GM18873 (cell line): ENCODE measurements around the gene SRGAP2.
A peak's percentile ranks its signal among the peaks of the same experiment; 100 is the strongest.
"Not testable (repeated sequence)": the region's sequence is repeated elsewhere in the genome, so short reads cannot be mapped to it uniquely, and the experiment has no call there.

Experiments
- ATAC-seq: cut with Tn5 transposase; IDR thresholded peaks from one replicate; pipeline ENCODE4 v1.9.1; 2021; ENCODE audit warnings: mild to moderate bottlenecking, moderate library complexity, moderate number of reproducible peaks; ENCODE audit not compliant: unreplicated experiment, low FRiP score

The SRGAP2 gene

GRCh38 chr1:206204871-206205270, 1.5 kb downstream of the SRGAP2 start:
- ATAC-seq = not testable (repeated sequence)

DNA sequence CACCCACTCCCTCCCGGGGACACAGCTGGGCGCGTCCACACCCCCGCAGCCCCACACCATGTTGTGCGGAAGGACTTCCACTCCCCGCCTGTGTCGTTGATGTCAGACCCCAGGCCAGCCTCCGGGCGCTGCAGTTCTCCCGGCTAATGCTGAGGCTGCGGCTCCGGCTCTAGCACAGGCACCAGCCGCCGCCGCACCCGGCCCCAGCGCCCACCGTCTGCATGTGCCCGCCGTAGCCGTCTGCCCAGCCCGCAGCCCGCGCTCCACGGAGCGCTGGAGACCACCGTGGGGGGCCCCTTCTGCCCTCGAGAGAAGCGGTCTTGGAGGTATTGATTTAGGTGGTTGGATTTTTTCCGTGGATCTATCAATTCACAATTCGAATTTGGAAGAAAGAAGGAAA, 2.2 kb downstream of the SRGAP2 start:
- ATAC-seq = not testable (repeated sequence)

GRCh38 chr1:206210802-206211201, 7.5 kb downstream of the SRGAP2 start:
- not testable (repeated sequence) for ATAC-seq

GRCh38 chr1:206215600-206216392, 12.5 kb downstream of the SRGAP2 start:
- not testable (repeated sequence) for ATAC-seq

DNA sequence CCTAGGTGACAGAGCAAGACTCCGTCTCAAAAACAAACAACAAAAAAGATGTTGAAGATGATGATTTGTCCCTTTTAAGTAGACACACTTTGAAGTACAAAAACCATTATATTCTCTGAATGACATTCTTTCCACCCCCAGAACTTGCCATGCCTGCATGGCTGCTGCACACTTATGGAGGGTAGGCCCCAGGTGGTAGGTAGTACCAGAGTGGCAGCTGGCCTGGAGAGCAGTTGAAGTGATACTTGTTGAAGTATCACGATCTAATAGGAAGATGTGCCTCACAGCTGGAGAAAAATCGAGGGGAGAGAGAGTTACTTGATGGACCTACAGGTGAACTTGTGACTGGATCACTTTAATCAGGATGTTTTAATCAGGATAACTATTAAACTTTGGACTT, 14.9 kb downstream of the SRGAP2 start:
- not testable (repeated sequence) for ATAC-seq

DNA sequence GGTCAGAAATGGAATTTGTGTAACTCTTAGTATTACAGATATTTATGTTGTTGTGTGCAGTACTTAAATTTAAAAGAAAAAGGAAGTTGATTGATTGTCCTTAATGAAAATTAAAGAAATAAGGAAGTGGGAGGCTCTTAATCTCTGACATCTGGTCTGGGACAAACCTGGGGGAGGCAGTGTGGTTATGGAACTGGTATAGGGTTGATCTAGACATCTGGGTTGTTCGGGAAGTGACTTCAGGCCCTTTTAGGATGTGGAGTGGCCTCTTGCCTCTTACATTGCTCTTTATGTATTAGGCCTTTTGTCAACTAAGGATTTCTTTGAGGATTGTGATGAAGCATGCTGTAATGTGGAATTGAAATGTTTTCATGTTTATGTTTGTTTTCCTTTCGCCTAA, 15.4 kb downstream of the SRGAP2 start:
- ATAC-seq = not testable (repeated sequence)

DNA sequence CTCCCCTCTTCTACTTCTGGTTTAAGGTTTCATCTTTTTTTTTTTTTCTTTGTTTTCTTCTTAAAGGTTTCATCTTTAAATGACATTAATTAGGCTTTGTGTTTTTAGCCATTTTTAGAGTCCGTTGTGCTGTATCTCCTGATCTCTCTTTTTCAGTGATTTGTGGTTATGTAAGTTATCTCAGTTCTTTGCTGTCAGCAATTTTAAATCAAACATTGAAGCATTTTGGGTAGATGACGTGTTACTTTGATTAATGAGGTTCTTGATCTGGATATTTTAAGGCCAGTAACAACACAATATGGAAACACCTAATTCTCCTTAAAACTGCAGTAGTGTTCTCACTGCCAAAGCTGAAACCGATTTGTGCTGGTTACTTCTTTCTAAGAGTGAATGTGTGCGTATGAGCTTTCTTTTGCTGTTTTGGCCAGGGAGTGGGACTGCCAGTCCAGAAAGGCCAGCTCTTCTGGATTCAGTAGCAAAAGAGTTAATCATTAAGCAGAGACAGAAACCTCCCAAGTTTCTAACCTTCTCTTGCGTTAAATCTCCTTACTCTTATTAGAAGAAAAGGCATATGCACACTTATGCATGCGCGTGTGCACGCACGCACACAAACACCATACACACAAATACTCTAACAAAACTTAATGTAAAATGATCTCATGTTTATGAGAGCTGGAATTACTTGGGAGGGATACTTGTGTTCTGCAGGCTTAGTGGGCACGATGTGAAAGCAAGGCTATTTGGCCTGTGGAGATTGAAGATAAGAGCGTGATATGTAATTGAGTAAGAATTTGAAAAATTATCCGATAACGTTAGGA, 16.4 kb downstream of the SRGAP2 start:
- ATAC-seq = not testable (repeated sequence)

GRCh38 chr1:206220332-206221000, 17.1 kb downstream of the SRGAP2 start:
- not testable (repeated sequence) for ATAC-seq

DNA sequence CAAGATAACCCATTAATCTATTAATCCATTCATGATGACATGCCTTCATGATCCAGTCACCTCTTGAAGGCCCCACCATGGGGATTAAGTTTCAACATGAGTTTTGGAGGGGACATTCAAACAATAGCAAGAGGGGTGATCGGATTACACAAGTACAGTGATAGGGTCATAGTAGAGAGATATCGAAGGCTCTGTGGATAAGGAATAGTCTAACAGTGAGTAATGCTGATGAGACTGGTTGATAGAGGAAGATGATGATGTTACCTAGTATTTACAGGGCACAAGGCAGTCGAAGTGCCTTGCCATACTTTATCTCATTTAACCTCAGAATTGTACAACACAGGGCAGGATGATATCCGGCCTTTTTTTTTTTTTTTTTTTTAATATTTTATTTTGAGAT, 18.2 kb downstream of the SRGAP2 start:
- not testable (repeated sequence) for ATAC-seq

DNA sequence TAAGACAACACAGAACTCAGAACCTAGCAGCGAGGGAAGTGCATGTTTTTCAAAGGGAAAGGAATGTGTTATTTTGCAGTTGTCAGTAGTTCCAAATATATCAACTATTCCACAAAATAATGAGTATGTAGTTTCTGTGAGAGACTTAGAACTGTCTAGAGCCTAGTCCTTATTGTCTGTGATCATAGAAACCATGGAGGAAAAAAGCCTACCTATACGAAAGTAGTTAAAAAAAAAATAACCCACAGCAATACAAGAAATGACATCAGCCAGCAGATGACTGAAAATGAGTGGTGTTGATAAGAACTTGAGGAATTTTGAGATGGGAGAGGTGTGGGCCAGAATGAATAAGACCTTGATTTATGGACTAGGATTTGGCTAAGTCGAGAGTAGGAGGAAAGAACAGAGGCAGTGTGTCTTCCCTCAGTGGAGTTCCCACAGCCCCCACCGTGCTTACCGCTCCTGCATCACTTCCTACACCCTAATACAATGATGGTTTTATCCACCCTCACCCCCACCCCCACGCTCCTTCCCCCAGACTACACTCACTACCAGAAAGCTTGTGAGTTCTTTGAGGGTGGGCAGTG, 20.9 kb downstream of the SRGAP2 start:
- not testable (repeated sequence) for ATAC-seq

DNA sequence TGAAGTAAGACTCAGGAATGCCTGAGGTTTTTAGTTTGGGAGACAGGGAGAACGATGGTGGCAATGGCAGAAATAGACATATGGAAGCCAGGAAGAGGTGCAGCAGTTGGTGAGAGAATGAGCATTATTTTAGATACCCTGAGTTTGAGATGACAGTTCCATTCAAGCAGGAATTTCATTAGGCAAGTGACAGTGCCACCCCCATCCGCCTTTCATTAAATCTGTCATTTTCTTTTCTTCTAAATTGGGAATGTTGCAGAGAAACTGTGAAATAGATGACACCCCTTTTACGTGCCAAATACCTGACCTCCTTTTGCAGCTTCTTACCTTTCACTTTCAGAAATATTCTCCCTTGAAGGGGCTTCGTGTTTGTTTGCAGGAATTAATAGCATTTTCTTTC, 22.0 kb downstream of the SRGAP2 start:
- not testable (repeated sequence) for ATAC-seq

- not testable (repeated sequence) for ATAC-seq
Observed at GRCh38 chr1:206226886-206227285, 23.5 kb downstream of the SRGAP2 start.

- not testable (repeated sequence) for ATAC-seq
Observed at GRCh38 chr1:206229286-206229685, 25.9 kb downstream of the SRGAP2 start.

- ATAC-seq = not testable (repeated sequence)
Observed at GRCh38 chr1:206231989-206232388, 28.6 kb downstream of the SRGAP2 start.

DNA sequence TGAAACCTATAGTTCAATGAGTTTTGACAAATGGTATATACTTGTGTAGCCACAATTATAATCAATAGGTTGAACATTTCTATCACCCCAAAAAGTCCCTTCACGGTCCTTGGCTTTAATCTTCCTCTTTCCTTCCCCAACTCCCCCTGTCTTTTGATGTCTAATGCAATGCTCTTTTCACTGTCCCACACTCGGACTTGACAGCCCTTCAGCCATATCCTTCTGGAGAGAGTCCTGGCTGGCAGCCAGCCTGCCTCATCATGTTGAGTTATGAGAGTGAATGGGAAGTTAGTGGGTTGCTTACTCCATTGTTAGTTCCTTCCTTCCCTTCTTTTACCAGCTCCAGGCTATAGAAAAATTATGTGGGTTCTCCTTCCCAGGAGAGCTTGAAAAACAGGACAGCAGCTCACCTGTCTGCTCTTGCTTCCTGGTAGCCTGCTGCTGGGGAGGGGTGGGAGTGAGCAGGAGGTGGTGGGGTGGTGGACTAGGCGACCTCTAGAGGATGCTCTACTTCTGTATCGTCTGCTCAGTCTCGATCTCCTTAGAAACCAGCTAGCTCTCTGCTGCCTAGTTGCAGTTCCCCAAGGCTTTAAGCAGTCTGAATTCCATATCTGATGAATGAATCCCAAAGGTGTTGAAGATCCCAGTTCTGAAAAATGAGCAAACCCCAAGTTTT, 29.8 kb downstream of the SRGAP2 start:
- not testable (repeated sequence) for ATAC-seq

GRCh38 chr1:206234189-206234916, 31.0 kb downstream of the SRGAP2 start:
- not testable (repeated sequence) for ATAC-seq

DNA sequence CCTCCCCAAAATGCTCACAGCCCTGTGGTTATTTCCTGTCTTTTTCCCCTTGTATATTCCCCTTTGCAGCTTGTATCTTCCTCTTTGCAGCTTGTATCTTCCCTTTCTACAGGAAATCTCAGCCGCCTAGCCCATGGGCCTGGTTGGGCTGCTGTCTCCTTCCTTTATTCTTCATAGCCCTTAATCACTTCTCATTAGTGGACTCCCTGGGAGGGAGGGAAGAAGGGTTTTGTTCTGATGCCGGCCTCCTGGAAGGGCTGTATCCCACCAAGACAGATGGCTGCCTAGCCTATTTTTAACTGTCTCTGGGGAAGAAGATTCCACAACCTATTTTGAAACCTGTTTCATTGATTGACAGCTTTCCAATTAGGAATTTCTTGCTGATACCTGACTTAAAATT, 31.8 kb downstream of the SRGAP2 start:
- ATAC-seq = not testable (repeated sequence)

DNA sequence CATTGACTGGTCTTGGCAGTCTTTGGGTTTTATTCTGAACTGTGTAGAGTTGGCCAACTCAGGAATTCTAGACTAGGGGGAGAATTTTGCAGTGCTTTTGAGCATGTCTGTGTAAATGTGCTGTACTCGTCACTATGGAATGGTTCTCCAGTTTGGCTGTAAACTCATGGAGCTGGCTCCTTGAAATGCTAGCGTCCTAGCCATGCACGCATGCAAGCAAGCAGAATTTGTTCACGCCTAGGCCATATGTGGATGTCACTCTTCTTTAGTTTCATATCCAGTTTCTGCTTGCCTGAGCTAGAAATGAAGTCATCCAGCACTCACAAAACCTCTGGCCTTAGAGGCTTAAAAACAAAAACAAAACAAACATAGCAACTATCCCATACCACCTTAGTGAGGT, 36.9 kb downstream of the SRGAP2 start:
- peak; percentile 40 for ATAC-seq

DNA sequence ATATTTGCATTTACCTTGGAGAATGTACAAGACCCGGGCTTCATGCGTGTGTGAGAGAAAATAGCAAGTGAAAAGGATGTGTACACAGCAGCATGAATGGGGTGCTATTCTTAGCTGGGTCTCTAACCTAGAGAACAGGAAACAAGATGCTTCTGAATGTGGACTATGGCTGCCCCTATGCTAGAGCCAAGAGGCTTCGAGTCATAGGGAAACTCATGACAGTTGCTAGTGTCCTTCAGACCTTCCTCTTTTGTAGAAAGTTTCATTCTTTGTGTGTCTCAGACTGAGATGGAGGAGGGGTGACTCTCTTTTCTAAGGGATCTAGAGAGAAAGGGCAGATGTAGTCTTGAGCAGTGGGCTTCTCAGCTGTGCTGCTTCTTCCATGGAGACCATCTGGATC, 40.0 kb downstream of the SRGAP2 start:
- ATAC-seq = peak; percentile 98
